ENCODE data around the gene GSTO1.

GRCh38 chr10:104303594-104304355, 49.1 kb downstream of the GSTO1 start:
- TF ChIP-seq CTCF (IDR thresholded peaks at IDR 0.05; ENCODE audit: low read depth, low read length, missing input control): no peak
- TF ChIP-seq, protein P1, sequence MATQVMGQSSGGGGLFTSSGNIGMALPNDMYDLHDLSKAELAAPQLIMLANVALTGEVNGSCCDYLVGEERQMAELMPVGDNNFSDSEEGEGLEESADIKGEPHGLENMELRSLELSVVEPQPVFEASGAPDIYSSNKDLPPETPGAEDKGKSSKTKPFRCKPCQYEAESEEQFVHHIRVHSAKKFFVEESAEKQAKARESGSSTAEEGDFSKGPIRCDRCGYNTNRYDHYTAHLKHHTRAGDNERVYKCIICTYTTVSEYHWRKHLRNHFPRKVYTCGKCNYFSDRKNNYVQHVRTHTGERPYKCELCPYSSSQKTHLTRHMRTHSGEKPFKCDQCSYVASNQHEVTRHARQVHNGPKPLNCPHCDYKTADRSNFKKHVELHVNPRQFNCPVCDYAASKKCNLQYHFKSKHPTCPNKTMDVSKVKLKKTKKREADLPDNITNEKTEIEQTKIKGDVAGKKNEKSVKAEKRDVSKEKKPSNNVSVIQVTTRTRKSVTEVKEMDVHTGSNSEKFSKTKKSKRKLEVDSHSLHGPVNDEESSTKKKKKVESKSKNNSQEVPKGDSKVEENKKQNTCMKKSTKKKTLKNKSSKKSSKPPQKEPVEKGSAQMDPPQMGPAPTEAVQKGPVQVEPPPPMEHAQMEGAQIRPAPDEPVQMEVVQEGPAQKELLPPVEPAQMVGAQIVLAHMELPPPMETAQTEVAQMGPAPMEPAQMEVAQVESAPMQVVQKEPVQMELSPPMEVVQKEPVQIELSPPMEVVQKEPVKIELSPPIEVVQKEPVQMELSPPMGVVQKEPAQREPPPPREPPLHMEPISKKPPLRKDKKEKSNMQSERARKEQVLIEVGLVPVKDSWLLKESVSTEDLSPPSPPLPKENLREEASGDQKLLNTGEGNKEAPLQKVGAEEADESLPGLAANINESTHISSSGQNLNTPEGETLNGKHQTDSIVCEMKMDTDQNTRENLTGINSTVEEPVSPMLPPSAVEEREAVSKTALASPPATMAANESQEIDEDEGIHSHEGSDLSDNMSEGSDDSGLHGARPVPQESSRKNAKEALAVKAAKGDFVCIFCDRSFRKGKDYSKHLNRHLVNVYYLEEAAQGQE (IDR thresholded peaks at IDR 0.05): no peak
- TF ChIP-seq RXRA (IDR thresholded peaks at IDR 0.05): no peak
- no peak for TF ChIP-seq FOXA1 (IDR thresholded peaks at IDR 0.05)
- TF ChIP-seq, protein P2, sequence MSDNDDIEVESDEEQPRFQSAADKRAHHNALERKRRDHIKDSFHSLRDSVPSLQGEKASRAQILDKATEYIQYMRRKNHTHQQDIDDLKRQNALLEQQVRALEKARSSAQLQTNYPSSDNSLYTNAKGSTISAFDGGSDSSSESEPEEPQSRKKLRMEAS (IDR thresholded peaks at IDR 0.05): no peak
- TF ChIP-seq RAD21 (IDR thresholded peaks at IDR 0.05): no peak
- TF ChIP-seq JUND (IDR thresholded peaks at IDR 0.05): no peak
